GM12878 (cell line): Measurements from ENCODE around the gene TEDC1. TPM values are rescaled to one million over a fixed set of nuclear protein-coding genes. Genes with fewer than 3 reads are reported as not detected.

Experiments
- ASH2L ChIP-seq: fragments of 300-600, 200-600 bp; sonication (generic); IDR thresholded peaks from 2 replicates; pipeline ENCODE4 v1.6.1; 2017; ENCODE audit warnings: low read depth, mild to moderate bottlenecking, borderline replicate concordance
- ATF3 ChIP-seq: IDR thresholded peaks from 2 replicates; pipeline ENCODE4 v1.6.1; 2011; ENCODE audit warnings: low read depth, mild to moderate bottlenecking, low read length, moderate library complexity, borderline replicate concordance; ENCODE audit errors: extremely low read depth
- ATF7 ChIP-seq: fragments of 450-650 bp; IDR thresholded peaks from 2 replicates; pipeline ENCODE4 v1.6.1; 2016; ENCODE audit warnings: low read depth, mild to moderate bottlenecking
- CEBPB ChIP-seq, 2 experiments: fragments of 150-350 bp in 1 of 2; IDR thresholded peaks; 2 replicates each; pipeline ENCODE4 v1.6.1; 2012 to 2014; ENCODE audit warnings: low read depth in 2 of 2, low read length in 2 of 2, borderline replicate concordance in 1 of 2, inconsistent platforms in 1 of 2
- DPF2 ChIP-seq: fragments of 450-650 bp; IDR thresholded peaks from 2 replicates; pipeline ENCODE4 v1.6.1; 2017; ENCODE audit warnings: mild to moderate bottlenecking
- EED ChIP-seq: sonication (generic); IDR thresholded peaks from 2 replicates; pipeline ENCODE4 v1.6.1; 2016; ENCODE audit warnings: antibody characterized with exemption, low read depth
- EGR1 ChIP-seq, 2 experiments: IDR thresholded peaks; 1 replicate in 1 of 2; 2 replicates in 1 of 2; pipeline ENCODE4 v1.6.1; 2011 to 2012; ENCODE audit warnings: low read depth in 2 of 2, low read length in 2 of 2, borderline replicate concordance in 1 of 2, mild to moderate bottlenecking in 1 of 2, moderate library complexity in 1 of 2
- ESRRA ChIP-seq: IDR thresholded peaks from 2 replicates; pipeline ENCODE4 v1.6.1; 2012; ENCODE audit warnings: mild to moderate bottlenecking, low read length, improper control_type of control experiment
- GABPA ChIP-seq: IDR thresholded peaks from 2 replicates; pipeline ENCODE4 v1.6.1; 2014; ENCODE audit warnings: antibody characterized with exemption, low read depth, mild to moderate bottlenecking, inconsistent platforms
- HCFC1 ChIP-seq: fragments of 150-350 bp; IDR thresholded peaks from 2 replicates; pipeline ENCODE4 v1.6.1; 2014; ENCODE audit warnings: low read length
- KDM1A ChIP-seq: fragments of 200-600 bp; sonication (generic); IDR thresholded peaks from 2 replicates; pipeline ENCODE4 v1.6.1; 2016; ENCODE audit warnings: borderline replicate concordance
- NR2C1 ChIP-seq: fragments of 450-650 bp; IDR thresholded peaks from 2 replicates; pipeline ENCODE4 v1.6.1; 2017; ENCODE audit warnings: antibody characterized with exemption, mild to moderate bottlenecking, moderate library complexity
- NR2C2 ChIP-seq: IDR thresholded peaks from 2 replicates; pipeline ENCODE4 v1.6.1; 2011; ENCODE audit warnings: borderline replicate concordance, low read depth; ENCODE audit not compliant: control insufficient read depth, insufficient read length
- NRF1 ChIP-seq: conservative IDR thresholded peaks from 2 replicates; pipeline ENCODE4 v1.6.1; 2011; ENCODE audit warnings: mild to moderate bottlenecking, low read depth, low read length, improper control_type of control experiment
- PBX3 ChIP-seq: IDR thresholded peaks from 2 replicates; pipeline ENCODE4 v1.6.1; 2011; ENCODE audit warnings: mild to moderate bottlenecking, low read depth, low read length, moderate library complexity; ENCODE audit not compliant: insufficient replicate concordance
- POLR2A ChIP-seq: IDR thresholded peaks from 2 replicates; pipeline ENCODE4 v1.6.1; 2011; ENCODE audit warnings: low read depth, mild to moderate bottlenecking, low read length
- RFX5 ChIP-seq: IDR thresholded peaks from 2 replicates; pipeline ENCODE4 v1.6.1; 2011; ENCODE audit warnings: low read depth, low read length, improper control_type of control experiment
- SP1 ChIP-seq: IDR thresholded peaks from one replicate; pipeline ENCODE4 v1.6.1; 2011; ENCODE audit warnings: low read depth, low read length
- TAF1 ChIP-seq: IDR thresholded peaks from 2 replicates; pipeline ENCODE4 v1.6.1; 2011; ENCODE audit warnings: mild to moderate bottlenecking, low read depth, low read length, borderline replicate concordance
- USF1 ChIP-seq: IDR thresholded peaks from 2 replicates; pipeline ENCODE4 v1.6.1; 2011; ENCODE audit warnings: borderline replicate concordance, low read depth, mild to moderate bottlenecking, moderate library complexity, mixed read lengths, low read length; ENCODE audit not compliant: insufficient read depth; ENCODE audit errors: extremely low read length
- WRNIP1 ChIP-seq: IDR thresholded peaks from 2 replicates; pipeline ENCODE4 v1.6.1; 2011; ENCODE audit warnings: low read depth, low read length, improper control_type of control experiment, borderline replicate concordance
- ZBTB11 ChIP-seq: fragments of 450-650 bp; formaldehyde crosslinking; IDR thresholded peaks from 2 replicates; pipeline ENCODE4 v1.5.0; 2022; ENCODE audit warnings: mild to moderate bottlenecking, missing genetic modification characterization
- polyA plus RNA-seq, 11 experiments: library from polyadenylated mRNA; depleted of rRNA in 4 of 11; unstranded in 6 of 11; stranded (reverse) in 5 of 11; fragments of >200 nt; fragmentation: Nextera tagmentation in 4 of 11; fragmentation: Illumina TruSeq in 1 of 11; extraction: Ambion mirVana in 4 of 11; extraction: Trizol in 1 of 11; gene quantifications; 1 replicate in 1 of 11; 2 replicates in 10 of 11; pipeline versions ENCODE4 v1.2.1 to v1.2.3, GENCODE V29; 2011 to 2016; ENCODE audit warnings: inconsistent platforms in 2 of 11, missing spikeins in 2 of 11, low read depth in 1 of 11
- total RNA-seq, 4 experiments: library from RNA; depleted of rRNA in 3 of 4; stranded (reverse); fragments of >200 nt in 3 of 4; fragmentation: Illumina TruSeq in 1 of 4; extraction: Trizol in 1 of 4; gene quantifications; 2 replicates each; pipeline versions ENCODE4 v1.2.1 to v1.2.3, GENCODE V29; 2013 to 2021

TEDC1 gene
- total and polyA plus RNA-seq, 10 of the 15 experiments (the other 5 are each of a cell fraction or from before 2014, with no cell fraction given), result 0.19 to 34.2 (median 14.5) TPM

GRCh38 chr14:105480807-105481801 lies 9.9 kb upstream of the TEDC1 start (continued):
- TF ChIP-seq EGR1 (IDR thresholded peaks at IDR 0.05; ENCODE audit: borderline replicate concordance in 1 of 2, low read depth in 2 of 2, low read length in 2 of 2) (peak in 1 of 2 experiments; percentile 48; a peak in 1 of 3 replicates), SP1 (peak; percentile 58), ZBTB11 (CRISPR knock-in tag) (no peak), PBX3 (no peak), EED (peak; percentile 27; the same call in 1 of the 2 replicates), RFX5 (no peak), ESRRA (no peak), POLR2A (no peak), NR2C2 (no peak), DPF2 (peak; percentile 80), USF1 (no peak), GABPA (no peak), ATF3 (no peak), ASH2L (no peak), WRNIP1 (no peak), CEBPB (IDR thresholded peaks at IDR 0.05; ENCODE audit: borderline replicate concordance in 1 of 2, low read depth in 2 of 2, low read length in 2 of 2) (no peak), TAF1 (no peak), HCFC1 (0 out of 2 replicates have a peak, but pooled peaks have one; percentile 23), ATF7 (no peak), KDM1A (no peak), NRF1 (no peak), NR2C1 (no peak)
